PC-3 (cell line): ENCODE results near the gene PRKN. TPM values are rescaled to one million over a fixed set of nuclear protein-coding genes. Genes with fewer than 3 reads are reported as not detected.

ENCODE experiments used
- ATAC-seq: fragments of 200-7000 bp; cut with Tn5 transposase; 2 replicates; pipeline ENCODE4 v1.9.1; 2020; ENCODE audit warnings: mild to moderate bottlenecking, moderate library complexity
- BruUV-seq: library from RNA; stranded (reverse); fragments of 400-500 nt; replicated peaks from 2 replicates; lab custom pipeline; 2021; lab: Mats Ljungman, UMichigan
- CTCF ChIA-PET: fragments of 300-600 bp; sonication (Branson Sonifier 250); formaldehyde crosslinking; loops from one replicate; lab custom pipeline; 2022; ENCODE audit warnings: antibody characterized with exemption; lab: Charles Lee
- POLR2A ChIA-PET: fragments of 300-600 bp; sonication (Branson Sonifier 250); formaldehyde crosslinking; loops from one replicate; lab custom pipeline; 2022; ENCODE audit warnings: antibody characterized with exemption; ENCODE audit not compliant: unreplicated experiment; lab: Charles Lee
- DNase-seq: peaks from one replicate; pipeline ENCODE4 v3.0.0-alpha.2; 2015
- H2AFZ ChIP-seq: fragments of 300-600 bp; sonication (generic); 2 replicates; pipeline ENCODE4 v1.6.0; 2016; ENCODE audit warnings: antibody characterized with exemption, low read length
- H3F3A ChIP-seq: fragments of 300-600 bp; sonication (generic); one replicate; pipeline ENCODE4 v1.6.0; 2017; ENCODE audit warnings: antibody characterized with exemption, low read length, control low read depth, mild to moderate bottlenecking; ENCODE audit not compliant: unreplicated experiment
- H3K27ac ChIP-seq: fragments of 300-600 bp; sonication (generic); 2 replicates; pipeline ENCODE4 v1.5.1; 2016; ENCODE audit warnings: mild to moderate bottlenecking, low read length
- H3K27me3 ChIP-seq: fragments of 300-600 bp; sonication (generic); 2 replicates; pipeline ENCODE4 v1.6.1; 2016; ENCODE audit warnings: low read length, mixed read lengths
- H3K36me3 ChIP-seq: fragments of 300-600 bp; sonication (generic); 2 replicates; pipeline ENCODE4 v1.6.1; 2016; ENCODE audit warnings: low read depth, mixed run types, low read length, mixed read lengths
- H3K4me1 ChIP-seq: fragments of 300-600 bp; sonication (generic); 2 replicates; pipeline ENCODE4 v1.5.1; 2016; ENCODE audit warnings: low read length; ENCODE audit not compliant: insufficient read depth
- H3K4me2 ChIP-seq: fragments of 300-600 bp; sonication (generic); 2 replicates; pipeline ENCODE4 v1.6.0; 2016; ENCODE audit warnings: low read length
- H3K4me3 ChIP-seq: fragments of 300-600 bp; sonication (generic); 2 replicates; pipeline ENCODE4 v1.5.1; 2016; ENCODE audit warnings: mild to moderate bottlenecking, low read length, mixed read lengths
- H3K79me2 ChIP-seq: fragments of 300-600 bp; sonication (generic); 2 replicates; pipeline ENCODE4 v1.6.1; 2017; ENCODE audit warnings: low read length, mixed read lengths
- H3K9ac ChIP-seq: fragments of 300-600 bp; sonication (generic); 2 replicates; pipeline ENCODE4 v1.6.0; 2016; ENCODE audit warnings: mild to moderate bottlenecking, low read length
- H3K9me2 ChIP-seq: fragments of 300-600 bp; sonication (generic); replicated peaks from 2 replicates; pipeline ENCODE4 v1.6.1; 2016; ENCODE audit warnings: mixed run types, low read length, mixed read lengths
- H3K9me3 ChIP-seq: fragments of 300-600 bp; sonication (generic); 2 replicates; pipeline ENCODE4 v1.6.1; 2016; ENCODE audit warnings: low read length, mixed read lengths
- H4K20me1 ChIP-seq: fragments of 300-600 bp; sonication (generic); 2 replicates; pipeline ENCODE4 v1.6.1; 2016; ENCODE audit warnings: low read length, mixed read lengths
- CTCF ChIP-seq: fragments of 300-600 bp; sonication (generic); conservative IDR thresholded peaks from 2 replicates; pipeline ENCODE4 v1.5.1; 2017; ENCODE audit warnings: antibody characterized with exemption, low read depth, mild to moderate bottlenecking, low read length
- EZH2 ChIP-seq: fragments of 300-600 bp; sonication (generic); IDR thresholded peaks from one replicate; pipeline ENCODE4 v1.6.1; 2017; ENCODE audit warnings: antibody characterized with exemption, mild to moderate bottlenecking, low read length; ENCODE audit not compliant: unreplicated experiment
- EZH2phosphoT487 ChIP-seq: fragments of 300-600 bp; sonication (generic); IDR thresholded peaks from 2 replicates; pipeline ENCODE4 v1.6.1; 2018; ENCODE audit warnings: mild to moderate bottlenecking, antibody characterized with exemption, low read length, borderline replicate concordance
- intact Hi-C: fragments of 100-400 bp; cut with micrococcal nuclease; formaldehyde crosslinking; loops from 2 replicates; pipeline ENCODE4 v1.9.0; 2023
- total RNA-seq: library from RNA; depleted of rRNA; stranded (reverse); fragments of >200 nt; gene quantifications from 2 replicates; pipeline ENCODE4 v1.2.3, GENCODE V29; 2014

The PRKN gene
- total RNA-seq, 1 experiment from 2014 or later: not detected

- POLR2A ChIA-PET: no interaction called here
- H3K9ac ChIP-seq: no peak overlapping the region
- TF ChIP-seq CTCF (no peak), EZH2 (no peak), EZH2phosphoT487 (no peak)
- no peaks in the 10 kb centered on the region for H3K9me2 ChIP-seq
- H2AFZ ChIP-seq: no peak overlapping the region
- CTCF ChIA-PET: no interaction called here
- peaks cover 63% of the 10 kb centered on the region for H3K27me3 ChIP-seq
- intact Hi-C loops: no loop called here
- ATAC-seq: no peak
- H3K36me3 ChIP-seq: no peaks in the 10 kb centered on the region
- H3F3A ChIP-seq: no peaks in the 10 kb centered on the region
- no TSS peak for BruUV-seq
- H3K4me1 ChIP-seq: no peaks in the 10 kb centered on the region
- H3K9me3 ChIP-seq: no peaks in the 10 kb centered on the region
- H4K20me1 ChIP-seq: no peaks in the 10 kb centered on the region
- H3K27ac ChIP-seq: no peak overlapping the region
- no peak overlapping the region for H3K4me2 ChIP-seq
- no peak for DNase-seq
- H3K4me3 ChIP-seq: no peak overlapping the region
- H3K79me2 ChIP-seq: no peaks in the 10 kb centered on the region
These were observed 1051.0 kb downstream of the PRKN start for GRCh38 chr6:161676586-161676985.

GRCh38 chr6:161674930-161675682 is 1052.5 kb downstream of the PRKN start:
- Histone ChIP-seq H3F3A (no peaks in the 10 kb centered on the region), H3K4me3 (no peak overlapping the region), H3K9me3 (no peaks in the 10 kb centered on the region), H3K36me3 (no peaks in the 10 kb centered on the region), H3K4me2 (no peak overlapping the region), H3K79me2 (no peaks in the 10 kb centered on the region), H3K27me3 (peaks cover 69% of the 10 kb centered on the region), H4K20me1 (no peaks in the 10 kb centered on the region), H3K9me2 (no peaks in the 10 kb centered on the region), H3K27ac (no peak overlapping the region), H3K4me1 (no peaks in the 10 kb centered on the region), H3K9ac (no peak overlapping the region), H2AFZ (no peak overlapping the region)
- no peak for TF ChIP-seq EZH2
- no peak for TF ChIP-seq EZH2phosphoT487
- no peak for TF ChIP-seq CTCF
- ChIA-PET CTCF (no interaction called here), POLR2A (no interaction called here)
- DNase-seq: no peak
- no TSS peak for BruUV-seq
- intact Hi-C loops: no loop called here
- ATAC-seq: no peak

DNA sequence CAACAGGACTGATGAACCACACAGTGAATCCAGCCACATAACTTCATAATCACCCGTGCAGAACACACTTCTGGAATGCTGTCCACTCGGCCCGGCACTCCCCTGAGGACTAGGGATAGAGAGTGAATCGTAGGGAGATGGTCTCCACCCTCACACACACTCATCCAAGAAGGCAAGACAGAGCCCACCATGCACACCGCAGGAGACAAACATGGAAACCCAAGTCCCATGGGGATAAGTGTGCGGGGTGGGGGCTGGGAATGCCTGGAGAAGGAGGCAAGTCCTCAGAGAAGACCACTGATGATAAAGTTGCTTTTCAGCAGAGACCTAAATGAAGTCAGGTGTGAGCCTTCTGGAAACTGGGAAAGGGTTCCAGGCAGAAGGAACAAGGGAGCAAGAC is 1054.5 kb downstream of the PRKN start:
- intact Hi-C loops: no loop called here
- ChIA-PET POLR2A (no interaction called here), CTCF (no interaction called here)
- no peak overlapping the region for H3K4me2 ChIP-seq
- no peaks in the 10 kb centered on the region for H4K20me1 ChIP-seq
- peaks cover 79% of the 10 kb centered on the region for H3K27me3 ChIP-seq
- H3K79me2 ChIP-seq: no peaks in the 10 kb centered on the region
- no TSS peak for BruUV-seq
- TF ChIP-seq EZH2phosphoT487: no peak
- no peak for TF ChIP-seq EZH2
- TF ChIP-seq CTCF: no peak
- ATAC-seq (no peak), DNase-seq (no peak)
- no peaks in the 10 kb centered on the region for H3K9me2 ChIP-seq
- H2AFZ ChIP-seq: no peak overlapping the region
- no peak overlapping the region for H3K4me3 ChIP-seq
- no peaks in the 10 kb centered on the region for H3K36me3 ChIP-seq
- H3K4me1 ChIP-seq: no peaks in the 10 kb centered on the region
- H3K27ac ChIP-seq: no peak overlapping the region
- H3K9ac ChIP-seq: no peak overlapping the region
- no peaks in the 10 kb centered on the region for H3K9me3 ChIP-seq
- H3F3A ChIP-seq: no peaks in the 10 kb centered on the region
